OCI-LY3 (cell line): ENCODE data around the gene HAUS3.

Experiments
- H2AFZ ChIP-seq: fragments of 200-600, 300-600 bp; shearing (Covaris generic); 2 replicates; pipeline ENCODE4 v1.6.0; 2014; ENCODE audit warnings: antibody characterized with exemption, low read depth, low read length
- H3K27ac ChIP-seq: fragments of 200-600, 300-600 bp; sonication (generic); 2 replicates; pipeline ENCODE4 v1.5.1; 2014; ENCODE audit warnings: mild to moderate bottlenecking, low read length, moderate library complexity, mixed read lengths
- H3K27me3 ChIP-seq: fragments of 200-600, 300-600 bp; sonication (generic); 2 replicates; pipeline ENCODE4 v1.6.1; 2014; ENCODE audit warnings: low read depth, low read length, mixed read lengths
- H3K36me3 ChIP-seq: fragments of 200-600, 300-600 bp; sonication (generic); replicated peaks from 2 replicates; pipeline ENCODE3; 2014; ENCODE audit warnings: low read depth, low read length, mixed read lengths
- H3K4me1 ChIP-seq: fragments of 300-600, 200-600 bp; sonication (generic); 2 replicates; pipeline ENCODE4 v1.6.1; 2014; ENCODE audit warnings: low read length, mixed read lengths
- H3K4me2 ChIP-seq: fragments of 200-600, 300-600 bp; sonication (generic); 2 replicates; pipeline ENCODE4 v1.6.1; 2014; ENCODE audit warnings: low read length, mixed read lengths
- H3K4me3 ChIP-seq: fragments of 300-600, 200-600 bp; sonication (generic); 2 replicates; pipeline ENCODE4 v1.5.1; 2014; ENCODE audit warnings: antibody characterized with exemption, mild to moderate bottlenecking, low read length, moderate library complexity
- H3K79me2 ChIP-seq: fragments of 300-600, 200-600 bp; shearing (Covaris generic); 2 replicates; pipeline ENCODE4 v1.6.1; 2014; ENCODE audit warnings: mild to moderate bottlenecking, low read length, mixed read lengths
- H3K9ac ChIP-seq: fragments of 300-600, 200-600 bp; shearing (Covaris generic); 2 replicates; pipeline ENCODE4 v1.6.0; 2014; ENCODE audit warnings: mild to moderate bottlenecking, low read length, moderate library complexity
- H3K9me3 ChIP-seq: fragments of 200-600, 300-600 bp; shearing (Covaris generic); 2 replicates; pipeline ENCODE4 v1.6.1; 2014; ENCODE audit warnings: low read length, mixed read lengths; ENCODE audit not compliant: insufficient read depth
- H4K20me1 ChIP-seq: fragments of 200-600, 300-600 bp; sonication (generic); 2 replicates; pipeline ENCODE4 v1.6.1; 2016; ENCODE audit warnings: low read length, mixed read lengths; ENCODE audit not compliant: insufficient read depth
- CTCF ChIP-seq: fragments of 200-600, 300-600 bp; sonication (generic); IDR thresholded peaks from 2 replicates; pipeline ENCODE4 v1.5.1; 2014; ENCODE audit warnings: antibody characterized with exemption, low read length, low read depth
- EZH2phosphoT487 ChIP-seq: fragments of 200-600 bp; shearing (Covaris generic); IDR thresholded peaks from 2 replicates; pipeline ENCODE4 v1.6.1; 2018; ENCODE audit warnings: antibody characterized with exemption, mixed run types, low read depth

The HAUS3 gene

DNA sequence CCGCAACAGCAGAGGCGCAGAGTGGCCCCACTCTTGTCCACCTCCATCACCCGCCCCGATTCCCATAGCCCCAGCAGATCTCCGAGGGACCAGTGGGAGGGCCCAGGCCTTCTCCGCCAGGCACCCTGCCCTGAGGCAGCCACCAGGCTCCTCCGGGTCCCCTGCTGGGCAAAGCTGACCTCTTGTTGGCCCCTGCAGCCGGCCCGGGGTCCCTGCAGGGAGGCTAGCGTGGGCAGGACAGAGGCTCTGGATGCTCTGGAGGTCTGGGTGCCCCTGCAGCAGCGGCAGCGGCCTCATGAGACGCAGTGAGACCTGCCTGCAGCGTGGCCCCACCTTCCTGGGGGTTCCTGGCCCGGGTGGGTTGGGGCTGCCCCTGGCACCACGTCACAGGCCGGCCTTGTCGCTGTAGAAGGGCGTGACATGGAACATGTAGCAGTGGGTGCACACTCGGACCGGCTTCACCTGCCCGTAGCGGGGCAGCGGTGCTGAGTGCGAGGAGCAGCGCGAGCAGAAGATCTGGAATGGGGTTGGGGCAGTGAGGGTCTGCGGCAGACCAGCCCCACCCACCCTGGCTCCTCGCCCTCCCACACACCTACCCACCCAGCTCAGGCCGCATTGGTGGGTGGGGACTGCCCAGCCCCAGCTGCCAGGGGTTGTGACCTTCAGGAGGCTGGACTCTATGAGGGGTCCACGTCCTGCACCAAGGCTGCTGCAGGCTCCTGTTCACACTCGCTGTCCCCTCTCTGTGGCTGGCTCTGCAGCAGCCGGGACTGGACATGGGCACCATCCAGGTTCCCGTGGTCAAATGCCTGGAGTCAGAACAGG is 28.6 kb upstream of the HAUS3 start:
- no peak for TF ChIP-seq EZH2phosphoT487
- no peak for TF ChIP-seq CTCF
- H3K4me3 ChIP-seq = no peak overlapping the region
- H3K36me3 ChIP-seq = no peaks in the 10 kb centered on the region
- H3K27me3 ChIP-seq = no peaks in the 10 kb centered on the region
- H3K4me2 ChIP-seq = no peak overlapping the region
- no peaks in the 10 kb centered on the region for H4K20me1 ChIP-seq
- no peaks in the 10 kb centered on the region for H3K4me1 ChIP-seq
- no peak overlapping the region for H3K9ac ChIP-seq
- H3K9me3 ChIP-seq = no peaks in the 10 kb centered on the region
- no peak overlapping the region for H2AFZ ChIP-seq
- H3K79me2 ChIP-seq = no peaks in the 10 kb centered on the region
- no peak overlapping the region for H3K27ac ChIP-seq

- Histone ChIP-seq H4K20me1 (no peaks in the 10 kb centered on the region), H3K4me3 (no peak overlapping the region), H3K36me3 (no peaks in the 10 kb centered on the region), H3K9ac (no peak overlapping the region), H3K9me3 (no peaks in the 10 kb centered on the region), H3K27ac (no peak overlapping the region), H3K79me2 (no peaks in the 10 kb centered on the region), H3K4me2 (no peak overlapping the region), H3K4me1 (no peaks in the 10 kb centered on the region), H2AFZ (no peak overlapping the region), H3K27me3 (no peaks in the 10 kb centered on the region)
- TF ChIP-seq EZH2phosphoT487 = no peak
- TF ChIP-seq CTCF = no peak
These were observed 27.8 kb upstream of the HAUS3 start for GRCh38 chr4:2269618-2270163.

GRCh38 chr4:2269206-2269531 is 27.2 kb upstream of the HAUS3 start:
- no peak overlapping the region for H3K9ac ChIP-seq
- no peaks in the 10 kb centered on the region for H3K27me3 ChIP-seq
- no peaks in the 10 kb centered on the region for H3K36me3 ChIP-seq
- no peak overlapping the region for H3K4me2 ChIP-seq
- no peaks in the 10 kb centered on the region for H4K20me1 ChIP-seq
- no peaks in the 10 kb centered on the region for H3K79me2 ChIP-seq
- no peaks in the 10 kb centered on the region for H3K9me3 ChIP-seq
- no peaks in the 10 kb centered on the region for H3K4me1 ChIP-seq
- no peak overlapping the region for H3K27ac ChIP-seq
- TF ChIP-seq EZH2phosphoT487 = no peak
- TF ChIP-seq CTCF = no peak
- H3K4me3 ChIP-seq = no peak overlapping the region
- no peak overlapping the region for H2AFZ ChIP-seq

DNA sequence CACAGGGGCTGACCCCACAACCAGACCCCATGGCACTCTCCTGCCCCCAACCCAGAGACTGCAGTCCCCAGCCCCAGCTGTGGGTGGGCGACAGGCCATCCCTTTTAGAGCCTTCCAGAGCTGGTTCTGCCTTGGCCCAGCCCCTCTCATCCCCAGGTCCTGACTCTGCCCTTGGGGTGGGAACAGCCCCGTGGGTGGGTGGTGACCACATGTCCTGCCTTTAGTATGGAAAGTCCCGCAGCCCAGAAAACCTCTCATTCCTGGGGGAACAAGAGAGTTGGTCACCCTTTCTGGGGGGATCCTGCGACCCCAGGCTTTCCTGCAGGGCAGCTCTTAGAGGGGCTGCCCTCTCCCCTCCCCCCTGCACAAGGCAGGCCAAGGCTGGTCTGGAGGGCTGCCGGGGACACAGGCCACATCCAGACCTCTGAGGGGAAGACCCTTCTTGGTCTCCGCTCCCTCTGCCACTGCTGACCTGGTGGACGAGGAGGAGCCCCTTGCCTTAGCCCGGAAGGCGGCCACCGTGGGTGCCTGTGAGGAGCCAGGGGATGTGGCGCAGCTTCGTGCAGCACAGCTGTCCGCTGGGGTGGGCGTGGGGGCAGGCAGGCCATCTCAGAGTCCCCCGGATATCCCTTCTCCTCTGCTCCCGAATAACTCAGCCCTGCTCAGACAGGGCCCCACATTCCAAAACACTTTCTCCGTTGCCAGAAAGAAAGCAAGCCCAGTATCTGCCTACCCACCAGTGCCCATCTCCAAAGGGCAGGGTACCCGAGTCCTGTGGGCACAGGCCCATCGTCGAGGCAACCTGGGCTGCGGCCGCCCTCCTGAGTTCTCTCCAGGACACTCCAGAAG is 26.7 kb upstream of the HAUS3 start:
- Histone ChIP-seq H3K79me2 (no peaks in the 10 kb centered on the region), H3K36me3 (no peaks in the 10 kb centered on the region), H3K27ac (no peak overlapping the region), H4K20me1 (no peaks in the 10 kb centered on the region), H2AFZ (no peak overlapping the region), H3K4me1 (no peaks in the 10 kb centered on the region), H3K9ac (no peak overlapping the region), H3K27me3 (no peaks in the 10 kb centered on the region), H3K4me2 (no peak overlapping the region), H3K9me3 (no peaks in the 10 kb centered on the region), H3K4me3 (no peak overlapping the region)
- TF ChIP-seq EZH2phosphoT487 (no peak), CTCF (no peak)
